Neural crest cell (in vitro differentiated cells): ENCODE measurements around the gene SRMS. TPM values are rescaled to one million over a fixed set of nuclear protein-coding genes. Genes with fewer than 3 reads are reported as not detected.

ENCODE experiments used
- DNase-seq: peaks from one replicate; pipeline ENCODE4 v3.0.0; 2021; ENCODE audit warnings: low read depth, mixed read lengths, low spot score
- H3K27ac Mint-ChIP-seq: one replicate; pipeline ENCODE4 v1.8.0; 2021; ENCODE audit warnings: mild to moderate bottlenecking, mixed read lengths; ENCODE audit not compliant: unreplicated experiment
- H3K27me3 Mint-ChIP-seq: 2 replicates; pipeline ENCODE4 v1.8.0; 2021; ENCODE audit warnings: low read depth, mild to moderate bottlenecking, mixed read lengths
- H3K36me3 Mint-ChIP-seq: 2 replicates; pipeline ENCODE4 v1.8.0; 2021; ENCODE audit warnings: low read depth, mild to moderate bottlenecking, mixed read lengths
- H3K4me1 Mint-ChIP-seq: 2 replicates; pipeline ENCODE4 v1.8.0; 2021; ENCODE audit warnings: mixed read lengths
- H3K4me3 Mint-ChIP-seq: one replicate; pipeline ENCODE4 v1.8.0; 2021; ENCODE audit warnings: mild to moderate bottlenecking, mixed read lengths
- H3K9me3 Mint-ChIP-seq: 2 replicates; pipeline ENCODE4 v1.8.0; 2021; ENCODE audit warnings: mixed read lengths
- total RNA-seq: library from RNA; stranded (reverse); gene quantifications from 2 replicates; pipeline ENCODE4 v1.2.1, GENCODE V29; 2021
- TF ChIP-seq, protein P1 (sequence below): fragments of 200-600 bp; sonication (generic); conservative IDR thresholded peaks from 2 replicates; pipeline ENCODE4 v1.5.0; 2021; ENCODE audit warnings: antibody characterized with exemption, mild to moderate bottlenecking

The SRMS gene
- total RNA-seq, 1 donor from 2014 or later: not detected

DNA sequence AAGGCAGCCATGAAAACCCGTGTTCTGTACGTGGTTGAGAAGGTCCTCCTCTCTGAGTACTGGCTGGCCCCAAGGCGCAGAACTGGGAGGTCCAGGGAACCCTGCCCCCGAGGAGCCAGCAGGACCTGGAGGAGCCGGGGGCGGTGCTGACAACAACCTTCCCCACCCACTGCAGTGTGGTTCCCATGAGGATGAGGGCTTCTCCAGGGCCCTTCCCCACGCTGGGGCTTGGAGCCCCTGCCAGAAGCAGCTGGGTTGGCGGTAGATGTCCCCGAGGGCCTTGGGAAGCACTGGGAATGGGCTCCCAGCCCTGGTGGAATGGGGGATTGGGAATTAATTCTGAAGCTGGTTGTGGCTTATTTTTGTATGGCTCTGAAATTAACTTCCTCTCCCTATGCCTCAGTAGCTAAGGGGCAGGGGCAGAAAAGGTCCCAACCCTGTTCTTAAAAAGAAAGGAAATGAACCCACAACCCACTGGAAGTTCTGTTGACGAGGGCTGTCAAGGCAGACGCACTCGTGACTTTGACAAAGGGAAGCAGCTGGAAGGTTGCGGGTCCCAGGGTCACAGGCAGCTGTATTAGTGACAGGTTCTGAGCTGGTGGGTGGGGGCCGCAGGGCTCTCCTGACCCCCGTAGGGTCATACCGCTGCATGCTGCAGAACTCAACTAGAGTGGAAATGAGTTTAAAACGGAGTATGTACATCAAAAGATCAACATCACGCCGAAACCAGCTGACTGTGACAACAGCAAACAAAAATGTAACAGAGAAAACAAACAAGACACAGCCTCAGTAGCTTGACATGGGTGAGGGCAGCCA, 40.4 kb upstream of the SRMS start:
- H3K4me1 Mint-ChIP-seq: peaks cover 12% of the 10 kb centered on the region
- no peaks in the 10 kb centered on the region for H3K9me3 Mint-ChIP-seq
- H3K27ac Mint-ChIP-seq: no peak overlapping the region
- no peak for DNase-seq
- H3K4me3 Mint-ChIP-seq: no peak overlapping the region
- TF ChIP-seq, protein P1, sequence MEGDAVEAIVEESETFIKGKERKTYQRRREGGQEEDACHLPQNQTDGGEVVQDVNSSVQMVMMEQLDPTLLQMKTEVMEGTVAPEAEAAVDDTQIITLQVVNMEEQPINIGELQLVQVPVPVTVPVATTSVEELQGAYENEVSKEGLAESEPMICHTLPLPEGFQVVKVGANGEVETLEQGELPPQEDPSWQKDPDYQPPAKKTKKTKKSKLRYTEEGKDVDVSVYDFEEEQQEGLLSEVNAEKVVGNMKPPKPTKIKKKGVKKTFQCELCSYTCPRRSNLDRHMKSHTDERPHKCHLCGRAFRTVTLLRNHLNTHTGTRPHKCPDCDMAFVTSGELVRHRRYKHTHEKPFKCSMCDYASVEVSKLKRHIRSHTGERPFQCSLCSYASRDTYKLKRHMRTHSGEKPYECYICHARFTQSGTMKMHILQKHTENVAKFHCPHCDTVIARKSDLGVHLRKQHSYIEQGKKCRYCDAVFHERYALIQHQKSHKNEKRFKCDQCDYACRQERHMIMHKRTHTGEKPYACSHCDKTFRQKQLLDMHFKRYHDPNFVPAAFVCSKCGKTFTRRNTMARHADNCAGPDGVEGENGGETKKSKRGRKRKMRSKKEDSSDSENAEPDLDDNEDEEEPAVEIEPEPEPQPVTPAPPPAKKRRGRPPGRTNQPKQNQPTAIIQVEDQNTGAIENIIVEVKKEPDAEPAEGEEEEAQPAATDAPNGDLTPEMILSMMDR: no peak
- H3K36me3 Mint-ChIP-seq: peaks cover 5% of the 10 kb centered on the region
- H3K27me3 Mint-ChIP-seq: no peaks in the 10 kb centered on the region

DNA sequence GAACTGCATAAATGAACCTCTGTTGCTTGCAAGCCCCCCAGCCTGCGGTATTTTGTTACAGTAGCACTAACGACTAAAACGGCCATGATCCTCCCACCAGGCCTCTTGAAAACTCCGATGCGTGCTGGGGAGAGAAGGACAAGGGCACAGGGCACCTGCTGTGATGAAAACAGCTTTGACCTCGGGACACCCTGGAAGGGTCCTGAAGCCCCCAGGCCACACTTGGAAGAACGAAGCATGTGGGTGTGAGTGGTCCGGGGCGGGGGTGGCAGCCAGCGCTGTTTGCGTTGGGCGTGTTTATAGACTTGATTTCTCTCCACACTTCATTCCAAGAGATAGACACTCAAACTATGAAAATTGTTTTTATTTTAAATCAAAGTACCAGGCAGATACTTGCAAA, 39.7 kb upstream of the SRMS start:
- peaks cover 17% of the 10 kb centered on the region for H3K4me1 Mint-ChIP-seq
- H3K27ac Mint-ChIP-seq: no peak overlapping the region
- no peak for DNase-seq
- peaks cover 5% of the 10 kb centered on the region for H3K36me3 Mint-ChIP-seq
- TF ChIP-seq, protein P1: no peak
- H3K9me3 Mint-ChIP-seq: no peaks in the 10 kb centered on the region
- no peaks in the 10 kb centered on the region for H3K27me3 Mint-ChIP-seq
- H3K4me3 Mint-ChIP-seq: no peak overlapping the region

DNA sequence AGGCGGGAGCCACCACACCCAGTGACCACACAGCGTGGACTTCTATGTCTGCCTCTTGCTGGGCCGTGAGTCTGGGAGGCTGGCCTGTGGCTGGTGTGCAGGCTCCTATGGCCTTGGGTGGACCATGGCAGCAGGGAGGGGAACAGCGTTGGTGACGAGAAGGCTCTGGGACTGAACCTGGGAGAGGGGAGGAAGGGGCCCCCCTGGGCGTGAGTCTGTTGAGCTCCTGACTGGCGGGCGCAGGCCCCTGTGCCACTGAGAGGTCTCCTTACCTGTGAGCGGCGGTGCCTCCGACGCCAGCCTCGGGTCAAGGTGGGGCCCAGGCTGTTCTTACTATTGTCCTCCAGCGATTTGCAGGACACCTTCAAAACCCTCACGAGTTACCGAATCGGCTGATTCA, 39.2 kb upstream of the SRMS start:
- peaks cover 17% of the 10 kb centered on the region for H3K4me1 Mint-ChIP-seq

DNA sequence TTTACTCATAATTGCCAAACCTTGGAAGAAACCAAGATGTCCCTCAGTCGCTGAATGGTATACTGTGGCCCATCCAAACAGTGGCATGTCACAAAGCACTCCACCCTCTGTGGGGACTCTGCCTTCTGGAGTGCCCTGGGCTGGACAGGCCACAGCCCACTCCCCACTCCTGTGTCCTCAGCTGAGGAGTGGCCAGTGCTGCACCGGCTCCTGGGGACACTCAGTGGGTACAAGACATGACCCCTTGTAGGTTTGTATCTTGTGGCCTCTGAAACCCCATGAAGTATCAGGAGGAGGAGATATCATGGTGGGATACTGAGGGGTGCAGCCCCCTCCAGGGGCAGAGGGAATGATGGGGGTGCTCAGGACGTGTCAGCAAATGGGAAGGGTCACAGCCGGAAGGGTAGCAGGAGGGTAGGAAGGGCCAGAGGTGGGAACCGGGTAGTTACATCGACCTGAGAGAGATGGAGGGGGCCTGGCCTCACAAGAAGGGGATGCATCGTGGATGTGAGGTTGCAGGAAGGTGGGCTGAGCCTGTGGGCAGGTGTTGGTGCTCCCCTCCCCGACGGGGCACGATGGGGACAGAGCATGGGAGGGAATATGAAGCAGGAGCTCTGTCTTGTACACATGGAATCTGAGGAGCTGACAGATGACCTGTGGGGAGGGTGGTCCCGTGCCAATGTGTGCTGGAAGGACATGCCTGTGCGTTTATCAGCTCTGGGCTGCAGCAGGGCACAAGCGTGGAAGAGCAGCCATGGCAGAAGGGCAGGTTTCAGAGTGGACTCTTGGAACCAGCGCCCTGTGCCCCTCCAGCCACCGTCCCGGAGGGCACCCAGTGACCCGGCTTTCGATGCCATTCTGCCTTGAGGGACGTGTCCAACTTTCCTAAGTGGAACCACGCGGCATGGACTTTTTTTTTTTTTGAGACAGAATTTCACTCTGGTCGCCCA, 38.3 kb upstream of the SRMS start:
- Mint-ChIP-seq H3K27ac (no peak overlapping the region), H3K4me3 (no peak overlapping the region), H3K36me3 (peaks cover 2% of the 10 kb centered on the region), H3K4me1 (peaks cover 17% of the 10 kb centered on the region), H3K27me3 (no peaks in the 10 kb centered on the region), H3K9me3 (no peaks in the 10 kb centered on the region)
- DNase-seq: no peak
- TF ChIP-seq, protein P1: no peak

More for the DNA sequence above, 39.2 kb upstream of the SRMS start:
- no peak for DNase-seq
- Mint-ChIP-seq H3K27me3 (no peaks in the 10 kb centered on the region), H3K27ac (no peak overlapping the region), H3K4me3 (no peak overlapping the region), H3K36me3 (peaks cover 5% of the 10 kb centered on the region), H3K9me3 (no peaks in the 10 kb centered on the region)
- TF ChIP-seq, protein P1: no peak

DNA sequence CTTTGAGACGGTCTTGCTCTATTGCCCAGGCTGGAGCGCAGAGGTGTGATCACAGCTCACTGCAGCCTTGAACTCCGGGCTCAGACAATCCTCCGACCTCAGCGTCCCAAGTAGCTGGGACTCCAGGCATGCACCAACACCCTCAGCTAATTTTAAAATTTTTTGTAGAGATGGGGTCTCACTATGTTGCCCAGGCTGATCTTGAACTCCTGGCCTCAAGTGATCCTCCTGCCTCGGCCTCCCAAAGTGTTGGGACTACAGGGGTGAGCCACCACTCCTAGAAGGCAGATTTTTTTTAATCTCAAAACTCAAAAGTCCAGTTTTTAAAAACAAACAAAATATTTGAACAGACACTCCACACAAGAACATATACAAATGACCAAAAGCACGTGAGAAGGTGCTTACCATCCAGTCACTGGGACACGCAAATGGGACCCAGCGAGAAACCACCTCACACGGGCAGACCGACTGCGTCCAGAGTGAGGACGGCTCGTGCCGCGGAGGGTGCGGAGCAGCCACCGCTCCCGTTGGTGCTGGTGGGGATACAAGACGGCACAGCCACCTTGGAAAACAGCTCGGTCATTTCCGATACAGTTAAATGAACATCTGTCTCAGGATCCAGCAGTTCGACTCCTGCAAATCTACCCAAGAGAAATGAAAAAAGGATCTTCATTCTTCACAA, 35.0 kb upstream of the SRMS start:
- Mint-ChIP-seq H3K4me3 (no peak overlapping the region), H3K9me3 (no peaks in the 10 kb centered on the region), H3K27me3 (no peaks in the 10 kb centered on the region)

More for the DNA sequence above, 35.0 kb upstream of the SRMS start:
- H3K27ac Mint-ChIP-seq: no peak overlapping the region
- H3K4me1 Mint-ChIP-seq: peaks cover 12% of the 10 kb centered on the region
- no peak for DNase-seq
- H3K36me3 Mint-ChIP-seq: no peaks in the 10 kb centered on the region
- TF ChIP-seq, protein P1: no peak
